ENCODE results near the gene MTCH1. TPM values are rescaled to one million over a fixed set of nuclear protein-coding genes. Genes with fewer than 3 reads are reported as not detected.
A peak's percentile ranks its signal among the peaks of the same experiment; 100 is the strongest.

MTCH1 gene
- total RNA-seq, 2 experiments from 2014 or later = 135 to 139 TPM

GRCh38 chr6:37024656-37025337 is 38.8 kb upstream of the MTCH1 start:
- H3K9me3 Mint-ChIP-seq = no peaks in the 10 kb centered on the region
- peak overlapping the region; percentile 83 for H3K27ac Mint-ChIP-seq
- DNase-seq (no peak), ATAC-seq (ENCODE audit: low read depth) (no peak)
- no peak overlapping the region for H3K4me3 Mint-ChIP-seq
- H3K36me3 Mint-ChIP-seq = peaks cover 19% of the 10 kb centered on the region
- H3K27me3 Mint-ChIP-seq = no peaks in the 10 kb centered on the region
- peaks cover 69% of the 10 kb centered on the region for H3K4me1 Mint-ChIP-seq
- POLR2A ChIA-PET = interaction anchor here (1.1 to 16.2 kb wide), 4 partner anchors 24 to 185 kb away, joined by 4 to 372 read pairs (median 133); partner anchors contain the start of gene PIM1

DNA sequence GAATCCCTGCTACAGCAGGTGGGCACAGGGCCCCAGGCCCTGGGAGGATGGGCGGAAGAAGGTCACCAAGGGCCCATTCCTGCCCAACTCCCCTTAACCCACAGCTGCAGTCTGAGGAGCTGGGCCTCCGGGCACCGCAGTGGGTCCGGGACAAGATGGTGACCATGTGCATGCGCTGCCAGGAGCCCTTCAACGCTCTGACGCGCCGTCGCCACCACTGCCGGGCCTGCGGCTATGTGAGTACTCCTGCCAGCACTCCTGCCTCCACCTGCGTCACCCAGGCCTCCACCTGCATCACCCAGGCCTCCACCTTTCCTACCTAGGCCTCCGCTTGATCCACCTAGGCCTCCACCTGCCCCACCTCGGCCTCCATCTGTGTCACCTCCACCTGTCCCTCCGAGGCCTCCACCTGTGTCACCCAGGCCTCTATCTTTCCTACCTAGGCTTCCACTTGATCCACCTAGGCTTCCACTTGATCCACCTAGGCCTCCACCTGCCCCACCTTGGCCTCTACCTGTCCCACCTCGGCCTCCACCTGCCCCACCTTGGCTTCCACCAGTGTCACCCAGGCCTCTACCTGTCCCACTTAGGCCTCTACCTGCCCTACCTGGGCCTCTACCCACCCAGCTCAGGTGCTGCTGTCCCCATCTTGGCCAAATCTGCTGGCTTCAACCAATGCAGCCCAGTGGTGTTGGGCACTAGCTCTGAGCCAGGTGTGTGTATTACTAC is 36.3 kb upstream of the MTCH1 start:
- Mint-ChIP-seq H3K4me1 (peaks cover 78% of the 10 kb centered on the region), H3K27ac (peak overlapping the region; percentile 89), H3K9me3 (no peaks in the 10 kb centered on the region), H3K27me3 (no peaks in the 10 kb centered on the region), H3K36me3 (peaks cover 19% of the 10 kb centered on the region), H3K4me3 (peak overlapping the region; percentile 52)
- ATAC-seq (ENCODE audit: low read depth) = no peak
- POLR2A ChIA-PET = interaction anchor here (1.0 to 16.2 kb wide), 6 partner anchors 27 to 293 kb away, joined by 3 to 372 read pairs (median 31); partner anchors contain the start of genes PIM1 and TMEM217
- no peak for DNase-seq

DNA sequence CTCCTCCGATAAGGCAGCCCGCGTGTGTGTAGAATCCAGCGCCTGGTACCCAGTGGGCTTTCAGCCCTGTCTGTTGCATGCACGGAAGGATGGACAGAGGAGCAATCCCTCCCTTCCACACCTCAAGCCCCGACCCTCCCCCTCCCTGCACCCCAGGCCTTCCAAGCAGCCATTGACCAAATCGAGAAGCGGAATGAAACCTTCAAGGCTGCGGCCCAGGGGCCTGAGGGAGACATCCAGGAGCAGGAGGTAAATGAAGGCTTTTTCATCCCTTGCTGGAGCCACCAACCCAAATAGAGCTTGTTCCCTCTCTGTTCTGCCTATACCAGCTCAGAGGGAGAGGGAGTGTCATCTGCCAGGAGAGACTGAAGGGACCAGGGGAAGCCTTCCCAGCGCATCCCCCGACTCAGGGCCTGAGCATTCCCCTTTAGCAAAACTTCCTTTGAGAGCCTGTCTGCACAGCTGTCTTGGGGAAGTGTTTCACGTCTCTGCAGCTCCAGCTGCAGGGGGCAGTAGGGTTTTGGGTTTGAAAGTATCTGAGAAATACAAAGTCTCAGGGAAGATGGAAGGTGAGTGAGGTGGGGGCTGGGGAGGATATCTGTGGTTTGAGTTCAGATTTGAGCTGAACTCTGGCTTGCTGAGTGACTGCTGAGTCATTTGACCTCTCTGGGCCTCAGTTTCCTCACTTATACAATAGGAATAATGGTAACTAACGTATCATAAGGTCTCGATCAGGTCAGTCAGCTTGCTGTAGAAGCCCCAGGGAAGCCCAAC is 35.5 kb upstream of the MTCH1 start:
- H3K36me3 Mint-ChIP-seq = peaks cover 19% of the 10 kb centered on the region
- no peaks in the 10 kb centered on the region for H3K27me3 Mint-ChIP-seq
- POLR2A ChIA-PET = interaction anchor here (0.5 to 16.2 kb wide), 8 partner anchors 20 to 410 kb away, joined by 3 to 372 read pairs (median 10); partner anchors contain the start of genes PIM1 and TMEM217
- peak overlapping the region; percentile 52 for H3K4me3 Mint-ChIP-seq
- DNase-seq (peak; percentile 63), ATAC-seq (ENCODE audit: low read depth) (peak; percentile 45)
- H3K4me1 Mint-ChIP-seq = peaks cover 78% of the 10 kb centered on the region
- H3K9me3 Mint-ChIP-seq = no peaks in the 10 kb centered on the region
- H3K27ac Mint-ChIP-seq = peak overlapping the region; percentile 85

DNA sequence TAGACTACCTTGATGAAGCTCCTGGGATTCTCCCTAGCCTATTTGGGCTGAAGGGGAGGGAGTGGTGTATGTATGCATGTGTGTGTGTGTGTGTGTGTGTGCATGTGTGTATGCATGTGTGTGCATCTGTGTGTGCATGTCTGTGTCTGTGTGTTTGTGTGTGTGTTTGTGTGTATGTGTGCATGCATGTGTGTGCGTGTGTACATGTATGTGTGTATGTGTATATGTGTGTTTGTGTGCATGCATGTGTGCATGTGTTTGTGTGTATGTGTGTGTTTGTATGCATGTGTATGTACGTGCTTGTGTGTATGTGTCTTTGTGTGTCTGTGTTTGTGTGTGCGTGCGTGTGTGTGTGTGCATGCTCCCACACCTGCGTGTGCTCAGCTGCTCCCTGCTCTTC is 34.8 kb upstream of the MTCH1 start:
- Mint-ChIP-seq H3K27me3 (no peaks in the 10 kb centered on the region), H3K9me3 (no peaks in the 10 kb centered on the region), H3K4me1 (peaks cover 70% of the 10 kb centered on the region), H3K27ac (peak overlapping the region; percentile 27), H3K4me3 (no peak overlapping the region), H3K36me3 (peaks cover 16% of the 10 kb centered on the region)
- POLR2A ChIA-PET = interaction anchor here (0.6 to 16.2 kb wide), 7 partner anchors 21 to 204 kb away, joined by 3 to 372 read pairs (median 36); partner anchors contain the start of gene PIM1
- no peak for DNase-seq
- no peak for ATAC-seq (ENCODE audit: low read depth)

DNA sequence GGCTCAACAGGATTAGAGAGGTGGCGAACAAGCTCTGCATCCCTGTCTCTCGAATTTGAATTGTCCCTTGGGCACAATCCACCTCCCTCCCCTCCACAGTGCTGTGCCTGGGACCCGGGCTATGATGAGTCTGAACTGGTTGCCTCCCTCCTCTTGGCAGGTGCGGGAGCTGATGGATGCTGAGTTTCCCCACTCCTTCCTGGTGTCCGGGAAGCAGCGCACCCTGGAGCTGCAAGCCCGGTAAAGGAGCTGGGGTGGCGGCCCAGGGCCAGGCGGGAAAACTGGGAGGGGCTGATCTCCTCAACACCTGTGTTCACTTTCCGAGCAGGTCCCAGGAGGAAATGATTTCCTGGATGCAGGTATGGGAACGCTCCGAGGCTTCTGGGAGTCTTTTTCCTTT is 34.4 kb upstream of the MTCH1 start:
- H3K4me3 Mint-ChIP-seq = no peak overlapping the region
- no peak for DNase-seq
- no peaks in the 10 kb centered on the region for H3K27me3 Mint-ChIP-seq
- H3K9me3 Mint-ChIP-seq = no peaks in the 10 kb centered on the region
- H3K4me1 Mint-ChIP-seq = peaks cover 68% of the 10 kb centered on the region
- ATAC-seq (ENCODE audit: low read depth) = no peak
- peaks cover 13% of the 10 kb centered on the region for H3K36me3 Mint-ChIP-seq
- POLR2A ChIA-PET = interaction anchor here (0.6 to 16.2 kb wide), 7 partner anchors 29 to 358 kb away, joined by 3 to 372 read pairs (median 13); partner anchors contain the start of gene PIM1
- peak overlapping the region; percentile 27 for H3K27ac Mint-ChIP-seq

GRCh38 chr6:37019065-37019450 is 33.1 kb upstream of the MTCH1 start:
- no peaks in the 10 kb centered on the region for H3K9me3 Mint-ChIP-seq
- no peak for ATAC-seq (ENCODE audit: low read depth)
- peaks cover 57% of the 10 kb centered on the region for H3K4me1 Mint-ChIP-seq
- no peaks in the 10 kb centered on the region for H3K27me3 Mint-ChIP-seq
- peak overlapping the region; percentile 70 for H3K27ac Mint-ChIP-seq
- H3K36me3 Mint-ChIP-seq = peaks cover 10% of the 10 kb centered on the region
- DNase-seq = no peak
- no peak overlapping the region for H3K4me3 Mint-ChIP-seq
- POLR2A ChIA-PET = interaction anchor here (0.7 to 16.2 kb wide), 8 partner anchors 29 to 203 kb away, joined by 3 to 372 read pairs (median 12); partner anchors contain the start of genes MTCH1 and PIM1

GRCh38 chr6:37018198-37019064 is 32.4 kb upstream of the MTCH1 start:
- ATAC-seq (ENCODE audit: low read depth) (peak; percentile 94), DNase-seq (peak; percentile 90)
- POLR2A ChIA-PET = interaction anchor here (0.5 to 16.2 kb wide), 19 partner anchors 12 to 296 kb away, joined by 3 to 372 read pairs (median 4); partner anchors contain the start of genes C6orf89, MTCH1, PIM1 and PPIL1
- H3K36me3 Mint-ChIP-seq = peaks cover 10% of the 10 kb centered on the region
- H3K9me3 Mint-ChIP-seq = no peaks in the 10 kb centered on the region
- H3K27ac Mint-ChIP-seq = peak overlapping the region; percentile 70
- peak overlapping the region; percentile 31 for H3K4me3 Mint-ChIP-seq
- no peaks in the 10 kb centered on the region for H3K27me3 Mint-ChIP-seq
- H3K4me1 Mint-ChIP-seq = peaks cover 51% of the 10 kb centered on the region

- H3K4me3 Mint-ChIP-seq = peak overlapping the region; percentile 31
- POLR2A ChIA-PET = interaction anchor here (0.6 to 16.2 kb wide), 17 partner anchors 11 to 297 kb away, joined by 3 to 372 read pairs (median 4); partner anchors contain the start of genes C6orf89, MTCH1, PIM1 and PPIL1
- DNase-seq (no peak), ATAC-seq (ENCODE audit: low read depth) (no peak)
- peak overlapping the region; percentile 70 for H3K27ac Mint-ChIP-seq
- H3K9me3 Mint-ChIP-seq = no peaks in the 10 kb centered on the region
- H3K36me3 Mint-ChIP-seq = peaks cover 3% of the 10 kb centered on the region
- no peaks in the 10 kb centered on the region for H3K27me3 Mint-ChIP-seq
- peaks cover 44% of the 10 kb centered on the region for H3K4me1 Mint-ChIP-seq
These were observed 31.7 kb upstream of the MTCH1 start for GRCh38 chr6:37017606-37018197.

DNA sequence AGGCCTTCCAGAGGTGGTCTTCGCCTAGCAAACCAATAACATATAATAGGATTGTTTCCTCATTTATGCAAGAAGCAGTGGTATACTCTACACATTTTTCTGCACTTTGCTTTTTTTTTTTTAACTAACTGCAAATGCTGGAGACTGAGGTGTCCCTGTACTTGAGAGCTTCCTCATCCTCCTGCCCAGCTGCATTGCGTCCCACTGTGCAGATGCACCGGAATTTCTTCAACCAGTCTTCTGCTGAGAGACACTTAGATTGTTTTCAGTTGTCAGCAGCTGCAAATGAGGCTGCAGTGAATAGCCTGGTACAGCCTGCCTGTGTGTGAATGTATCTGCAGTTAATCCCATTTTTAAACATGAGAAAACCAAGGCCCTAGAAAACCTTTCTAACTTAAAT is 31.0 kb upstream of the MTCH1 start:
- no peak for ATAC-seq (ENCODE audit: low read depth)
- POLR2A ChIA-PET = interaction anchor here (2.0 to 16.2 kb wide), 4 partner anchors 31 to 193 kb away, joined by 8 to 372 read pairs (median 24); partner anchors contain the start of genes C6orf89 and PIM1
- Mint-ChIP-seq H3K36me3 (no peaks in the 10 kb centered on the region), H3K4me1 (peaks cover 37% of the 10 kb centered on the region), H3K27ac (peak overlapping the region; percentile 73), H3K27me3 (no peaks in the 10 kb centered on the region), H3K9me3 (no peaks in the 10 kb centered on the region), H3K4me3 (no peak overlapping the region)
- no peak for DNase-seq

DNA sequence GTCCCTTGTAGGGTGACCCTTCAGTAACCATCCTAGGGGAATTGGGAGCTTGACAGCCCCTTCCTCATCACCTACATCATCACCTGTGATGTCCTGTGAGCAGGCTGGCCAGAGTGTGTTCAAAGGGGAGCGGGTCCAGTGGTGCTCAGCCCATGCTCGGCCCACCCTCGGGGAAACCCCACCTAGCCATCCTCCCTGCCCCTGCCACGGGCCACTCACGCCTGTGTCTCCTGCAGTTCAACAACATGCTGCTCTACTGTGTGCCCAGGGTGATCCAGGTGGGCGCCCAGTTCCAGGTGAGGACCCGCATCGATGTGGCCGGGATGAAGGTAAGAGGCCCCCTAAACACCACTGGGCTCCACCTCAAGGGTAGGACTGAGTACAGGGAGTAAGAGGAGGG is 29.5 kb upstream of the MTCH1 start:
- ATAC-seq (ENCODE audit: low read depth) (no peak), DNase-seq (no peak)
- Mint-ChIP-seq H3K27me3 (no peaks in the 10 kb centered on the region), H3K9me3 (no peaks in the 10 kb centered on the region), H3K4me1 (peaks cover 23% of the 10 kb centered on the region), H3K36me3 (no peaks in the 10 kb centered on the region), H3K4me3 (no peak overlapping the region), H3K27ac (no peak overlapping the region)
- POLR2A ChIA-PET = no interaction called here

DNA sequence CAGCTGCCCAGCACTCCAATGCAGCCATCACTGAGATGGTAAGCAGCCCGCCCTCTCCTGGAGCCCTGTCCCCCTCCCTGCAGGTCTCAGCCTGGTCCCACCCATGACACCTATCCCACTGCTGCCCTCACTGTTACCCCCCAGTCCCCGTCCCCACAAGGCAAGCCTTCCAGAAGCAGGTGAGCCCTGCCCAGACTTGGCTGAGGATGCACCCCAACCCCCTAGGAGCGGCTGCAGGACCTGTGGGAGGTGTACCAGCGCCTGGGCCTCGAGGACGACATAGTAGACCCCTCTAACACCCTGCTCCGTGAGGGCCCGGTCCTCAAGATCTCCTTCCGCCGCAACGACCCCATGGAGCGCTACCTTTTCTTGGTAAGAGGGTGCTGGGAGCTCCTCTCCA is 28.7 kb upstream of the MTCH1 start:
- Mint-ChIP-seq H3K4me1 (peaks cover 19% of the 10 kb centered on the region), H3K4me3 (no peak overlapping the region), H3K27ac (no peak overlapping the region), H3K9me3 (no peaks in the 10 kb centered on the region), H3K36me3 (no peaks in the 10 kb centered on the region), H3K27me3 (no peaks in the 10 kb centered on the region)
- DNase-seq (no peak), ATAC-seq (ENCODE audit: low read depth) (no peak)
- POLR2A ChIA-PET = no interaction called here
